CD4-positive, alpha-beta T cell treated with Interleukin-10 for 1 hour (primary cell): ENCODE measurements around the gene TGFB2.

Experiments used
- DNase-seq: peaks from one replicate; pipeline ENCODE4 v3.0.0-alpha.2; 2020

The TGFB2 gene

DNA sequence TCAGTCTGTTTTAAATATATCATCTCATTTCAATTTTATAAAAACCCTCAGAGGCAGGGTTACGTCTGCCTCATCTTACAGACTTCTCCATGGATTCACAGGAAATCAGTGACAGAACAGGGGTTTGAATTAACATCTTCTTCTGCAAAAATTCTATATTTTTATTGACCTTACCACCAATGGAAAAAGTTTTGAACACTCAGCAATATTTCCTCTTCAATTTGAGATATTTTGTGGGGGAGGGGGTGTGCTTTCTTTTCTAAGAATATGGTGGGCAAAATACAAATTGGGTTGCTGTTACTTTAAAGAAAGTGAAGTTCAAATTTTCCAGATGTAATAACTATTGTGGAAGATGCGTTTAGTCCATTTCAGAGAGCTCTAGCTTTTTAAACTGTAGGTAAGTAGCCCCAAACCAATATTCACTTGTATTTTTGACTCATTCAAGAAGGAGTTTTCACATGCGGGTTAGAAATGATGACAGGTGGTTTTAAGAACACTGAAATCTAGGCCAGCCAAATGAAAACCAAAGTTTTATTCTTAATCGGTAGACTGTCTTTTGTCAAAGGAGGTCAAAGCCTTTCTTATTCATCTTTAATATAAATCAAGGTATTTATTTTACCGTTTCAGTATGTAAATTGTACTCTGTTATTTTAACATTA is 17.4 kb downstream of the TGFB2 start:
- DNase-seq, result no peak

DNA sequence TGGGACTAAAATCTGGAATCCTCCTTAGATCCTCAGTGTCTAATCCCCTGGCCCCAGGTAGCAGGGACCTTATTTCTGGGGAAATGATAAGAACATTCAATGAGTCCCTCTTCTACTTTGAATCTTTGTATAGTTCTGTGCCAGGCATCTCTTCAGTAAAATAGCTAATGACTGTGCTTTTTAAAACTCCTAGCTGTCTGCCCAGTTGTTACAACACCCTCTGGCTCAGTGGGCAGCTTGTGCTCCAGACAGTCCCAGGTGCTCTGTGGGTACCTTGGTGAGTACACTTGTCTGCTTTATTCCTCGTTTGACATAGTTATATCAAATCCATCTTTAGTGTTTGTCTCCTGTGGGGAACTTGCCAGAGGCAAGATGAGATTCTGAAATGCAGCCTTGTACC is 18.0 kb downstream of the TGFB2 start:
- no peak for DNase-seq

DNA sequence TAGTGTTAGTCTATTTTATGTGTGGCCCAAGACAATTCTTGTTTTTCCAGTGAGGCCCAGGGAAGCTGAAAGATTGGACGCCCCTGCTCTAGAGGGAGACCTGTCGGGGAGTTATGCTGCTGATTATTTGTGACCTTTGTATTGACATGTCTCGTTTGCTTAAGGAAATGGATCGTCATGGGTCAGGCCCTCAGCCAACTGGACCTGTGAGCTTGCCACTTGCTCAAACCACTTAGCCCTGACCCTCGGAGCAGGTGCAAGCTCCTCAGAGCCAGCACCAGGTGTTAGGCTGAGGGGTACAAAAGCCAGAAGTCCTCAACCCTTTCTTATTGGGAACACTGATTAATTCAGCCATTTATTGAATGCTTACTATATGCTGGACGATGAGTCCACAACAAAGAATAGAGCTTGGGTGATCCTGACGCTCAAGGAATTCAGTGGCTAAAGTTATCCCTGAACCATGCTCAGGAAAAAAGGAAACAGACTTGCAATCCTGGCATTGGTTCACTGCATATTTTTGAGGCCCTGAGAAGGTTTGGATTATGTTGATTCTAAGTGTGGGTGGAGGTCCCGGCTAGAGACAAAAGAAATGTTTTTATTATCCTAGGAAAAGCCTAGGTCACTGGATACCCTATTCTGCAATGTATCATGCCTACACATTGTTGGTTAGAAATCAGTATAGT is 19.0 kb downstream of the TGFB2 start:
- no peak for DNase-seq

DNA sequence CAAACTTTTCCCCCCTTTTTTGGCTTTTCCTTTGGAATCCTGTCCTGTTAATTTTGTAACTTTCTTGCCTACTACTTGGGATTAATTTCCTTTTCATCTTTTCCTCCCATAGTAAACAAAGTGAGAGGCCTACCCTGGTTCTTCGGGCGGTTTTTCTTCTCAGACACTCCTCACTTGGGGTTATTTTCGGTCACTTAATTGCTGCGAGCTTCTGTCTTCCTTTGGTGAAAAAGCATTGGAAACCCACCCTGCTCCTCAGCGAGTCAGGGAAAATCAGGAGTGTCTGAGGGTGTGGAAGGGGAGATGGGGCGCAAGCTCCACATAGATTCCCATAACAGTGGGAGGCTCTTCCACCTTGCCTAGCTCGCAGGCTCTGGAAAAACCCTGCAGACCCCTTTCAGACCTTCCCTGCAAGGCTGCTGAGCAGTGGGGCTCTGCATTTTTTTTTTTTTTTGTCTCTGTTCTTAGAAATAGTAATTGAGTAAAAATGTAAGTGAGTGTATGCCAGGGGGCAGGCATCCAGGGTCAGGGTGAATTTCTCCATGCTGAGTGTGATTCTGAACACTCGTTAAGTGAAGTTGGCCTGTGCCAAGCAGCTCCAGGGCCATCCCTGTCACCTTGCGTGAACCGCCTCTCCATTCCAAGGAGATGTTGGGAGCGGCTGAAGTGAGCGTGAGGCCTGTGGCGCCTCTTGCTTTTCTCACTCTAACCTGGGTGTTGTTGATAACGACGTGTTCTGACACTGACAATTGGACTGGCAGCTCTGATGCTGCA is 20.3 kb downstream of the TGFB2 start:
- DNase-seq, result no peak

DNA sequence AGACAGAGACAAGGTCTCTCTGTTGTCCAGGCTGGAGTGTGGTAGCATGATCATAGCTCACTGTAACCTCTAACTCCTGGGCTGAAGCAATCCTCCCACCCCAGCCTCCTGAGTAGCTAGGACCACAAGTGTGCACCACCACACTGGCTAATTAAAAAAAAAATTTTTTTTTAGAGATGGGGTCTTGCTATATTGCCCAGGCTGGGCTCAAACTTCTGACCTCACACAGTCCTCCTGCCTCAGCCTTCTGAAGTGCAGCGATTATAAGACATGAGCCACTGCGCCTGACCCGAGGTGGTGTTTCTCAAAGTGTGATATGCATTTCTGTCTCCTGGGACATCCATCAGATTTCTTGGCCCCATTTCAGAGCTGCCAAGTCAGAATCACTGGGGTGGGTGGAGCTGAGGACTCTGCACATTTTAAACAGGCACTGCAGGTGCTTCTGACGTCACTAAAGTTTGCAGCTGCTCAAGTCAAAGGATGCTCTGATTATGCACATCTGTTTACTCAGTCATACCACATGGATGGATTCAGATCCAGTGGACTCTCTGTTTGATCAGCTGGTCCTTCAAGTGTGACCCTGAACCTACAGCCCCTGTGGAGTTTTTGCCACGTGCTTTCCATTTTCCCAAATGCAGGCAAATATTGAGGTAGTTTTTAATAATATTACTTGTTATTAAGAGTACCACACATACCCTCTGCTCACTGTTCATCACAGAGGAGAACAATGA is 21.4 kb downstream of the TGFB2 start:
- no peak for DNase-seq

DNA sequence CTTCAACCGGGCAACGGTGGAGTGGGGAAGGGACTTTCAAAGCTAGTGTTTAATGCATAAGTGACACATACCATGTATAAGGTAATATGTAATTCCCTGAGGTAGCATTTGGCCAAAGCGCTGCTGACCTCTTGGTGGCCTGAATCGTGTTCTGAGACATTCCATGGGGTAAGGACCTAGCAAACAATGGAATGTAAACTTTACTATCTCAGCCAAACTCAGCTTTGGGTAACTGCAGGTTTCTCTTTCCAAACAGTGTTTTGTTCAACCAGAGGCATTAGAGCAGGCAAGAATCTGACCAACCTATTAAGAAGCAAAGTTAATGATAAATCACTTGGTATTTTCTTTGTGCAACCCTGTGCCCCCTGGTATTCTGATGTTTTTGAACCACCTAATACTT is 22.0 kb downstream of the TGFB2 start:
- DNase-seq, result no peak

DNA sequence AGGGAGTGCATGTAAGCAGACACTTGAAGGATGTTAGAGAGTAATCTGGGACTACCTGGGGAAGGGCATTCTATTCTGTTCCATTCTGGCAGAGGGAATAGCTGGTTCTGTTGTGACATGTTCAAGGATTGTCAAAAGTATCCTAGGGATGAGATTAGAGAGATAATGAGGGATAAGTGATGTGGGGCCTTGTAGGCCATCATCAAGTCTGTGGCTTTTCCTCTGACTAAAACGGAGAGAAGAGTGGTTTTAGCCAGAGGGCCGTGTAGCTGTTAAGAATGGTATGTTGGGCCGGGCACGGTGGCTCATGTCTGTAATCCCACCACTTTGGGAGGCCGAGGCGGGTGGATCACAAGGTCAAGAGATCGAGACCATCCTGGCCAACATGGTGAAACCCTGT is 23.6 kb downstream of the TGFB2 start:
- no peak for DNase-seq

DNA sequence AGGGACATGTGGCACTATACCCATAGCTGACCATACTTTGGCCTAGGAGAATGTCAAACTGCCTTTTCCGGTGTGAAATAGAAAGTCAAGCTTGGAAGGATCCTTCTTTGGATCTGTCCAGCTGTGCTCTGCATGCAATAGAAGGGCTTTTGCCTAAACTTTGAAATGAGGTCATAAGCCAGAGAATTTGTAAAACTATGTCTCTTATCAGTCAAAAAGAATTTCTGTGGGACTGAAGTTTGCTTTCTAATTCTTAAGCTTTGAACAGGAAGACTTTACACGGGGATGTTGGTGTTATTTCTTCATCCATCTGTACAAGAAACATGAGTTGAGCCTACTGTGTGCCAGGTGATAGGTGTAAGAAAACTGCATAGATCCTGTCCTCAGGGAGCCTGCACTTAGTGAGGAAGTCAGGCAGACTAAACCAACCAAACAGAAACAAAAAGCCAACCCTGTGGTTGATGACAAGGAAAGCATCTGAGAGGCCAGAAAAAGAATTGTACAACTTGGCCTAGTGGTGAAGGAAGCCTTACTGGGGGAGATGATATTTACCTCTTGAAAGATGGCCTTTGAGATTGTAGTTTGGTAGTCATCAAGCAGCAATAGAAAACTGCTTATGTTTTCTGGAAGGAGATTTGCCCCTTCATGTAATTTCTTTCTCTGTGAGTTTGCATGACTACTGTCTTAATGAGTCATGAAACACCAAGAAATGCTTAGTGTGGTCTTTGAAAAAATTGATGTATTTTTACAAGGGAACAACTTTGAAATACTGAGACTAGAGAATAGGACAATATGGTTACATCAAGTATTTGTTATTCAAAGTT is 24.8 kb downstream of the TGFB2 start:
- no peak for DNase-seq

DNA sequence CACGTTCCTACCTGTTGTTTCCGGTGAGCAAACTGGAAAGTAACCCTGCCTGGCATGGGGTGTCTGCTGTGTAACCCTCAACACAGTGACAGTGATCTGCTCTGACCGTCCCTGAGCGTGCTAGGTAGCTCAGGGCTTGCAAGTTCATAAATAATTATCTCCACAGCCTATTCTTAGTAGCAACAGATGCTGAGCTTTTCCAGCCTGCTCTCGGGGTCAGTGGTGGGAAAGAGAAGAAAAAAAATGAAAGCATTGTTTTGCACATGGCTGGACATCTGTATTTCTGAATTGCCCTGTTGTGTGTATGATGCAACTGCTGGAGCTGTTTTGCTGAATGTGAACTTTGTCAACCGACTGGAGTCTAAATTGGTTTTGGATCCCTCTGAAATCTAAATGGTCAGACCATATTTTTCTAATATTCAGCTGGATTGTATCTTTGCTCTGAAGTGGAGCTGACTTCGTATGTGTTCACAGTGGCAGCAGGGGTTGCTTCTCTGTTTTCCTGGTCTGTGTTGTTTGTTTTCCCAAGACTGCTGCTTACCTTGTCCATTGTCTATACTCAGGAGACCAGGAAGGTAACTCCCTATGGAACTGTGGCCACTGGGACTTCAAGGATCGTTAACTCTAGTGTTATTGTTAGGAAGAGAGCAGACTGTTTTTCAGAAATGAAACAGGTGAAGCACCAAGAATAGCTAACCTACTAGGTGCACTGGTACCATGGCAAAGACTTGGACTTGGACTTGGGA is 27.0 kb downstream of the TGFB2 start:
- DNase-seq, result no peak

DNA sequence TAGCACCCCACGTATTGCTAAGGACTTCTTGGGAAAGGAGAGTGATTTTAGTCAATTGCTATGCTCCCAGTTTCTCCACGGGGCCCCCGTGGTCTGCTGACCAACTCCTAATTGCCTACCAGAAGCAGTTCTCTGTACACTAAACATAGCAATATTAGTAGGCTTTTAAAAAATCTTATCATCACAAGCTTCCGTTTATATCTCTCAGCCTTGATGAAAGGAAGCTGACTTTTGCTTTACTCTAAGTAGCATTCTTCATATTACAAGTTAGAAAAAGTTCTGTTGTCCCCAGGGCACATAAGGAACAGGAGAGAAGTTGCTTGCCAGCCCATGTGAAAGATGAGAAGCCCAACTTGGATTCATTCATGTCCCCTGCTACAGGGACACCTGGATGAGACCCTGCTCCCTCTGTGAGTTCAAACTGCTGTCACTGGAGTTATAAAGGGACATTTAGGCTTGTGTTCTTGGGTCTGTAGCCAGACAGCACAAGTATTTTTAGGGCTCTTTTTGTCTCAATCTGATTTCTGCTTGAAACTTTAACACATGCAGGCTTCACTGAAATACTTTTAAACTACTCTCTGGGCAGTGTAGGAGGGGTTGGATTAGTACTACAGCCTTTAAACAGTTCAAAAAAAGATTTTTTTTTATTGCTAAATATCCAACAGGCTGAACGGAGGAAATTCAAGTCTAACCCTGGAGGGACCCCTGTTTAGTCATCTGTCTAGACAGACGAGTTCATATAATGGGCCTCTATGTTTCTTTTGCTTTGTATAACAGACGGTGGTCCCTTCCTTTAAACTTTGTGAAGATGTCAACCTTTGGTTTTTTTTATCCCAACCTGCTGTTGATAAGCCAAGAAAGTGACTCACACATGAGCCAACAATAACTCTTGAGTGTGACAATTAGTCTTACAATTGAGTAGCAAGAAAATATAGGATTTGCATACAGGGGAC is 29.5 kb downstream of the TGFB2 start:
- no peak for DNase-seq

DNA sequence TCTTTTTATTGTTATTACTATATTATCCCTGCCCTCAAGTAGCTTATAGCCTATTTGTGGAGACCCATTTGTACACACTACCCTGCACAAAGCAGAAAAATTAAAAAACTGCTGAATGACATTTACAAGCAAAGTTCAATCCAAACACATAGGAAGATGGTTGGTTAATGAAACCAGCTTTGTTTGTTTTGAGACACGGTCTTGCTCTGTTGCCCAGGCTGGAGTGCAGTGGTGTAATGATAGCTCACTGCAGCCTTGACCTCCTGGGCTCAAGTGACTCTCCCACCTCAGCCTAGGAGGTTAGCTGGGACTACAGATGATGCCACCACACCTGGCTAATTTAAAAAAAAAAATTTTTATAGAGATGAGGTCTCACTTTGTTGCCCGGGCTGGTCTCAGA is 31.6 kb downstream of the TGFB2 start:
- DNase-seq, result no peak

DNA sequence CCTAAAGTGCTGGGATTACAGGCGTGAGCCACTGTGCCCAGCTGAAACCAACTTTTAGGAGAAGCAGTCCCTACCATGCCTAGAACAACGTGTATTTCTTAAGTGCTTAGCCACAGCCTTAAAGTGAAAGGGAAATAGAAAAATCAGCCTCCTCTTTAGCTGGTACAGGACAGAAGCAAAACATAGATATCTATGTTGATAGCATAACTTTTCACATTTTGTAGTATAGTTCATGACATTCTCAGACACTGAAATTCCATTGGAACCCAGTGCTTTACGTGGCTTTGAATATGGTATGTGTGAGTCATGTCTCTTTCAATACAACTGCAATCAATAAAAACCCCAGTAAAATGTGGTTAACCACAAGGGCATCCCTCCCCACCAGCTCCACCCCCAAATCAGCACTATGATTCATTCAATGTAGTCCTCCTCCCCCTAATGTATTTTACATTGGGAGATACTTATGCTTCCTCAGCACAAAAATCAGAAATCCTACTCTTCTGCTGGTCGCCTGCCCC is 32.1 kb downstream of the TGFB2 start:
- peak; percentile 42 for DNase-seq

DNA sequence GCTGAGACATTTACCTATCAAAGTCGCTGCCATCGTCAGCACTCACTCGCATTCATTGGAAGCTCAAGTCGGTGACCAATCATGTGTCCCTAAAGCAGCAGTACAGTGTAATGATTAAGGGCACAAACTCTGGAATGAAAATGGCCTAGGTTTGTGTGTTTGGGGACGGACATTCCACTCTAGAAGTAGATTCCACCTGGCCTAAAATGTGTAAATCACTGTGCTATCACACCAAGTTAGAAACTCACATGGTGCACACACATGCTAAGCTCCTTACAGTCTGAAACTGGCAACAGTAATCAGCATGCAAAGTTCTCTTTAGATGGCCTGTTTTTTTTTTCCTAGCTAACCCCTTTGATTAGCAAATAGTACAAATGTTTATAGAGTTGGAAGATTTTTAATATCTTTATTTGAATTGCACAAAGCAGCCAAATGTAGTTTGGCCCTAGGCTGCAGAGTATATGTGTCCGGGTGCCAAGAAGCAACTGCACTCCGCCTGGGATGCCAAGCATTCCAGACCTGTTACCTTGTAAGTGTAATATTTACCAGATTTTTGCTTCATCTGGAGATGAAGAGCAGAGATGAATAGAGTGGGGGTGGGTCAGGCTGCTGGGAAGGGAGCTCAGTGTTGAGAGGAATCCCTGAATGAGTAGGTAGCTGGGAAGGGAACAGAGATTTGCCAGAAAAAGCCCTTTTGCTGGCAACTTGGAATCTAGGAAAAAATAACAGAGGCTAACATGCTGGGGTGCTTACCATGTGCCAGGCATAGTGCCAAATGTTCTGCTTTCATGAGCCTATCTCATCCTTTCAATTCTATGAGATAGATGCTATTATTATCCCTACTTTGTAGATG is 35.2 kb downstream of the TGFB2 start:
- DNase-seq, result no peak

DNA sequence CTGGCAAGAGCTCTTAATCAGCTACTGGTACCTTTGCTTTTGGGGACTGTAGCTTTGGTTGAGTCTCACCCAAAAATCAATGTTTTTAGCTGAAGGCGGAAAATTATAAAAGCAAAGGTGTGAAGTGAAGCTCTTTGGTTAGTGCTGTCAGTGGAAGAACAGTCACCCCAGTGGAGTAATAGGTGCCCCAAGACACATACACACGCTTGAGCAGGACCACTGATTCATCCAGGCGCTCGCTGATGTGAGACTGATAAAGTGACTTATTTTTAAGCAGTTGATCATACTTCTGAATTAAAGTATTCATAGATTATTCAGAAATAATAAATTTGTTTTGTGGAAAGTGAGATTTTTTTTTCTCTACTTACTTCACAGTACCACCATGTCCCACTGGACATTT is 37.1 kb downstream of the TGFB2 start:
- DNase-seq, result no peak

DNA sequence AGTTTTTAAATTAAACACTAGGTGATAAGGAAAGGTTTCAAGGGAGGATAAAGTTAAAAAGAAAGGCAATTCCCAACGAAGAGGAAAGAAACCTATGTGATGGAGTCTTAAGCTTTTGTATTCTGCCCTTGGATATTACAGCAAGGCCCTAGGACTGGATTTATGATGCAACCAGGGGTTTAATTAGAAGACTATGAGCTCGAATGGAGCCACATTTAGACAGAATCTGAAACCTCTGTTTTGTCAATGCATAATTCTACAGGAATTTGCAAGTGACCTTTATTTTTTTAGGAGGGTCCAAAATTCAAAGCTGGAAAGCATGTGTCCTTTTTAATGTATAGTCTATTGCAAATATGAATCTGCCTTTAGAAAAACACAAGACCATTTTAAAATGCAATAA is 37.9 kb downstream of the TGFB2 start:
- DNase-seq, result no peak

DNA sequence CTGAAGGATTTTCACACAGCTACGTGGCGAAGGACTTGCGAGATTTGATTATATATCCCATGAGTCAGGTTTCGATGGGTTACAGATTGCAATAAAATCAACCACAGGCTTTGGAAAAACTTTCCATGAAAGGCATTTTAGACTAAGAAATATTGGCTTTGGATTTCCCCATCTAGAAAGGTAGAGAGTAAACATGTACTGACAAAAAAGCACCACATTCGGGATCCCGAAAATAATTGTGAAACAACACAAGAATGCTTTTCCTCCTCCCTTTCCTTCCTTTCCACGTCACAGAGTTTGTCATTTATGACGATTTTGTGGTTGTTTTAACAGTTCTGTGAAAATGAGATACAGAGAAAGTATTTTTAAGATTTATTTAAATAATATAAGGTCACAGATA is 38.5 kb downstream of the TGFB2 start:
- DNase-seq, result no peak

DNA sequence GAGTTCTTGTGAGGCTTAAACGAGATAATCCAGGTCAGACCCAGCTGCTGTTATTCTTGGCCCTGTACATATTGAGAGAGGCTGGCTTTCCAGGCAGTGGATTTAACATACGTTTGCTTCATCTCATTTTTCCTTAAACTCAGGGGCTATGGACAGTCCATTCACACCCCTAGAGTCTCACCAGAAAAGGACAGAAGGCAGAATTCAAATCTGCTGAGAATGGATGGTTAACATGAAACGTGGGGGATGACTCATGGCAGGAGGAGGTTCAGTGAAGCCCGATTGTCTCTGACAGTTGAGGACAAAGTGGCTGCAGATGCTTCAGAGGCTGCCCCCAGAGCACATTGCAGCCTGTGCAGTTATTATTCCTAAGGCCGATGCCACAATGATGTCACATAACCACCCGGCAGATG is 39.5 kb downstream of the TGFB2 start:
- DNase-seq, result no peak

DNA sequence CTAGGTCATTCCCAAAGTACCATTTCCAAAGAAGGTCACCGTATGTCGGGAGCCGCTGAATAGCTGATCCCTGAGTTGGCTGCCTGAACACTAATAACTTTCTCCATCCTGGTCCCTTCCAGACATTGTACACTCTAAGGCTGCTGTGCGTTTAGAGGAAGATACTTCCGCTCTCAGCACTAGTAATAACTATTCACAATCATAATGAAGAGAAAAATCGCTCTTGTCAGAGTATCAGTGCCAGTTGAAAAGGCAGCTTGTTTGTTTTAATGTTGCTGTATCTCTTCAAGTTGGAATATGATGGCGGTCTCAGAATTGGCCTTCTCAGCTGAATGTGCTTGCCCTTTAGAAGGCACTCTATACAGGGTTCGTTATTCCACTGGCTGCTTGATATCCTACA is 43.5 kb downstream of the TGFB2 start:
- no peak for DNase-seq

DNA sequence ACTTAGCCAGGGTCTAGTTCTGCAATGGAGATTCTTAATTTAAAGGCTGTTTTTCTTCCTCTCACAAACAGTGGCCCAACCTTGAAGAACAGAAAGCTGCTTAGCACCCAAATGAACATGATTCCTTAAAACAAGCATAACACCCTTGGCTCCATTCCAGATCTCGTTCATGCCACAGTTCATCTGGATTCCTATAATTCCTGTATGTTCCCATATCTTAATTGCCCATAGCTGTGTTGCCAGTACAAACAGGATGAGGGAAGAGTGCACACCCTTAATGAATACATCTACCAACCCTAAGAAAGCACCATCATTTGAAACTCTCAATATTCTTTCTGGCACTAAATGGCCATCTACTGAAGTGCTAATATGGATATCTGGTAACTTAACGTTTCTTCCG is 45.5 kb downstream of the TGFB2 start:
- DNase-seq, result no peak
